Measurements from ENCODE around the gene GRIK3. TPM values are rescaled to one million over a fixed set of nuclear protein-coding genes. Genes with fewer than 3 reads are reported as not detected.

Gene GRIK3
- total and polyA plus RNA-seq, 2 experiments from 2014 or later = 0.31 to 2.9 TPM

DNA sequence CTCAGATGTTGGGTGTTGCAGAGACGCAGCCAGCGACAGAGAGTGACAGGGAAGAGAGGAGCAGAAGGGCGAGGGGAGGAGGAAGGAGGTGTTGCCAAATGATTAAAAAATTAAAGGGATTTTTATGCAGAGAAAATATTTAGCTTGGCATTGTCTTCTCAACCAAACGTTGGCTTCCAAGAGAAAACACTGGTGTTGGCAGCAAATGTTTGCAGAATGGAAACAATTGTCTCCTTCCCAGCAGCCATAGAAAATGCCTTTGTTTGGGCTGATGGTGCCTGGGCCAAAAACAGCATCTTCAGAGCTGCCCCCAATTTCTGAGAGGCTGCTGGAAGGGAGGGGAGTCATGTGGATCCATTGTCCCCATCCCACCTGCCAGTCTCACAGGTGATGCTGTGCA, 29.7 kb upstream of the GRIK3 start:
- no peaks in the 10 kb centered on the region for H3F3A ChIP-seq (replicated peaks; ENCODE audit: low read depth)
- peaks cover 6% of the 10 kb centered on the region for H3K4me1 Mint-ChIP-seq
- no peak for ATAC-seq
- H3K4me3 Mint-ChIP-seq = no peak overlapping the region
- no peaks in the 10 kb centered on the region for H3K4me1 ChIP-seq (ENCODE audit: insufficient read depth)
- H3K27me3 Mint-ChIP-seq (ENCODE audit: insufficient read depth, low read depth, poor library complexity) = peaks cover 17% of the 10 kb centered on the region
- H3K79me2 ChIP-seq (replicated peaks; ENCODE audit: insufficient read depth) = no peaks in the 10 kb centered on the region
- no peaks in the 10 kb centered on the region for H3K27me3 ChIP-seq (ENCODE audit: insufficient read depth)
- no peak overlapping the region for H3K4me3 ChIP-seq
- no peak for DNase-seq (ENCODE audit: low spot score)
- no peak overlapping the region for H3K4me2 ChIP-seq
- H2AFZ ChIP-seq = no peak overlapping the region
- H3K36me3 Mint-ChIP-seq (ENCODE audit: low read depth) = no peaks in the 10 kb centered on the region
- H3K9me2 ChIP-seq (ENCODE audit: insufficient read depth) = no peaks in the 10 kb centered on the region
- TF ChIP-seq, protein P1, sequence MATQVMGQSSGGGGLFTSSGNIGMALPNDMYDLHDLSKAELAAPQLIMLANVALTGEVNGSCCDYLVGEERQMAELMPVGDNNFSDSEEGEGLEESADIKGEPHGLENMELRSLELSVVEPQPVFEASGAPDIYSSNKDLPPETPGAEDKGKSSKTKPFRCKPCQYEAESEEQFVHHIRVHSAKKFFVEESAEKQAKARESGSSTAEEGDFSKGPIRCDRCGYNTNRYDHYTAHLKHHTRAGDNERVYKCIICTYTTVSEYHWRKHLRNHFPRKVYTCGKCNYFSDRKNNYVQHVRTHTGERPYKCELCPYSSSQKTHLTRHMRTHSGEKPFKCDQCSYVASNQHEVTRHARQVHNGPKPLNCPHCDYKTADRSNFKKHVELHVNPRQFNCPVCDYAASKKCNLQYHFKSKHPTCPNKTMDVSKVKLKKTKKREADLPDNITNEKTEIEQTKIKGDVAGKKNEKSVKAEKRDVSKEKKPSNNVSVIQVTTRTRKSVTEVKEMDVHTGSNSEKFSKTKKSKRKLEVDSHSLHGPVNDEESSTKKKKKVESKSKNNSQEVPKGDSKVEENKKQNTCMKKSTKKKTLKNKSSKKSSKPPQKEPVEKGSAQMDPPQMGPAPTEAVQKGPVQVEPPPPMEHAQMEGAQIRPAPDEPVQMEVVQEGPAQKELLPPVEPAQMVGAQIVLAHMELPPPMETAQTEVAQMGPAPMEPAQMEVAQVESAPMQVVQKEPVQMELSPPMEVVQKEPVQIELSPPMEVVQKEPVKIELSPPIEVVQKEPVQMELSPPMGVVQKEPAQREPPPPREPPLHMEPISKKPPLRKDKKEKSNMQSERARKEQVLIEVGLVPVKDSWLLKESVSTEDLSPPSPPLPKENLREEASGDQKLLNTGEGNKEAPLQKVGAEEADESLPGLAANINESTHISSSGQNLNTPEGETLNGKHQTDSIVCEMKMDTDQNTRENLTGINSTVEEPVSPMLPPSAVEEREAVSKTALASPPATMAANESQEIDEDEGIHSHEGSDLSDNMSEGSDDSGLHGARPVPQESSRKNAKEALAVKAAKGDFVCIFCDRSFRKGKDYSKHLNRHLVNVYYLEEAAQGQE (IDR thresholded peaks at IDR 0.05; ENCODE audit: unreplicated experiment) = no peak
- TF ChIP-seq EZH2 (IDR thresholded peaks at IDR 0.05; ENCODE audit: low read depth, unreplicated experiment) (no peak), CREB1 (CRISPR knock-in tag; IDR thresholded peaks at IDR 0.05; ENCODE audit: low read depth) (no peak), JUNB (IDR thresholded peaks at IDR 0.05; ENCODE audit: unreplicated experiment) (no peak), STAT1 (IDR thresholded peaks at IDR 0.05; ENCODE audit: unreplicated experiment) (no peak)
- no peak overlapping the region for H3K27ac Mint-ChIP-seq
- no peak overlapping the region for H3K27ac ChIP-seq (ENCODE audit: low read depth)
- no peaks in the 10 kb centered on the region for H3K9me3 Mint-ChIP-seq
- no peaks in the 10 kb centered on the region for H4K20me1 ChIP-seq (replicated peaks; ENCODE audit: insufficient read depth)
- H3K36me3 ChIP-seq (ENCODE audit: insufficient read depth) = no peaks in the 10 kb centered on the region

DNA sequence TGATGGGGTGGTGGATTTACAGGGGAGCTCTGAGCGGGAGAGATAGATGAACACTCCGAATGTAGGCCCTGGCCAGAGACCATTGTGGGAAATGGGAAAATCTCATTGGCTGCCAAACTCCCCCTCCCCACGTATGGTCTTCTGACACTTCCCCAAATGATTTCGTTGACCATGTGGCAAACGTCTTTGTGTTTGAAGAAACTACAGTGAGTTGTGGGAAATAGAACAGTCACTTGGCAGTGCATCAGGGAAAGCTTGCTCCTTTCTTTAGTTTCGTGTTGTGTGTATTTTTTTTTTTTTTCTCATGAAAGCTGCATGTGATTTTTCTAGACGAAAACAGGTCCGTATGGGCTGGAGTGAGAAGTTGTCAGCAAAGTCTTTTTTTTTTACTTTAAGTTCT, 25.0 kb upstream of the GRIK3 start:
- H3K79me2 ChIP-seq (replicated peaks; ENCODE audit: insufficient read depth) = no peaks in the 10 kb centered on the region
- H3K4me1 Mint-ChIP-seq = peaks cover 14% of the 10 kb centered on the region
- no peak overlapping the region for H3K27ac Mint-ChIP-seq
- no peaks in the 10 kb centered on the region for H3K36me3 Mint-ChIP-seq (ENCODE audit: low read depth)
- H3K4me3 ChIP-seq = no peak overlapping the region
- H3K4me2 ChIP-seq = no peak overlapping the region
- H3K27me3 ChIP-seq (ENCODE audit: insufficient read depth) = no peaks in the 10 kb centered on the region
- H3F3A ChIP-seq (replicated peaks; ENCODE audit: low read depth) = no peaks in the 10 kb centered on the region
- peaks cover 6% of the 10 kb centered on the region; the same call in 1 of the 2 replicates for H3K4me1 ChIP-seq (ENCODE audit: insufficient read depth)
- ATAC-seq = no peak
- no peak overlapping the region for H2AFZ ChIP-seq
- H3K36me3 ChIP-seq (ENCODE audit: insufficient read depth) = no peaks in the 10 kb centered on the region
- no peaks in the 10 kb centered on the region for H3K9me3 Mint-ChIP-seq
- no peaks in the 10 kb centered on the region for H3K9me2 ChIP-seq (ENCODE audit: insufficient read depth)
- DNase-seq (ENCODE audit: low spot score) = no peak
- H3K4me3 Mint-ChIP-seq = no peak overlapping the region
- no peak overlapping the region for H3K27ac ChIP-seq (ENCODE audit: low read depth)
- H4K20me1 ChIP-seq (replicated peaks; ENCODE audit: insufficient read depth) = no peaks in the 10 kb centered on the region
- H3K27me3 Mint-ChIP-seq (ENCODE audit: insufficient read depth, low read depth, poor library complexity) = peaks cover 10% of the 10 kb centered on the region
- no peak for TF ChIP-seq EZH2 (IDR thresholded peaks at IDR 0.05; ENCODE audit: low read depth, unreplicated experiment)
- TF ChIP-seq POLR2AphosphoS5 (IDR thresholded peaks at IDR 0.05; ENCODE audit: low read depth) = no peak
- TF ChIP-seq JUNB (IDR thresholded peaks at IDR 0.05; ENCODE audit: unreplicated experiment) = no peak
- no peak for TF ChIP-seq ZNF331 (CRISPR knock-in tag; IDR thresholded peaks at IDR 0.05; ENCODE audit: low read depth)
- TF ChIP-seq, protein P2, sequence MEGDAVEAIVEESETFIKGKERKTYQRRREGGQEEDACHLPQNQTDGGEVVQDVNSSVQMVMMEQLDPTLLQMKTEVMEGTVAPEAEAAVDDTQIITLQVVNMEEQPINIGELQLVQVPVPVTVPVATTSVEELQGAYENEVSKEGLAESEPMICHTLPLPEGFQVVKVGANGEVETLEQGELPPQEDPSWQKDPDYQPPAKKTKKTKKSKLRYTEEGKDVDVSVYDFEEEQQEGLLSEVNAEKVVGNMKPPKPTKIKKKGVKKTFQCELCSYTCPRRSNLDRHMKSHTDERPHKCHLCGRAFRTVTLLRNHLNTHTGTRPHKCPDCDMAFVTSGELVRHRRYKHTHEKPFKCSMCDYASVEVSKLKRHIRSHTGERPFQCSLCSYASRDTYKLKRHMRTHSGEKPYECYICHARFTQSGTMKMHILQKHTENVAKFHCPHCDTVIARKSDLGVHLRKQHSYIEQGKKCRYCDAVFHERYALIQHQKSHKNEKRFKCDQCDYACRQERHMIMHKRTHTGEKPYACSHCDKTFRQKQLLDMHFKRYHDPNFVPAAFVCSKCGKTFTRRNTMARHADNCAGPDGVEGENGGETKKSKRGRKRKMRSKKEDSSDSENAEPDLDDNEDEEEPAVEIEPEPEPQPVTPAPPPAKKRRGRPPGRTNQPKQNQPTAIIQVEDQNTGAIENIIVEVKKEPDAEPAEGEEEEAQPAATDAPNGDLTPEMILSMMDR (conservative IDR thresholded peaks at IDR 0.05; ENCODE audit: low read depth in 2 of 2) = no peak
- TF ChIP-seq, protein P3, sequence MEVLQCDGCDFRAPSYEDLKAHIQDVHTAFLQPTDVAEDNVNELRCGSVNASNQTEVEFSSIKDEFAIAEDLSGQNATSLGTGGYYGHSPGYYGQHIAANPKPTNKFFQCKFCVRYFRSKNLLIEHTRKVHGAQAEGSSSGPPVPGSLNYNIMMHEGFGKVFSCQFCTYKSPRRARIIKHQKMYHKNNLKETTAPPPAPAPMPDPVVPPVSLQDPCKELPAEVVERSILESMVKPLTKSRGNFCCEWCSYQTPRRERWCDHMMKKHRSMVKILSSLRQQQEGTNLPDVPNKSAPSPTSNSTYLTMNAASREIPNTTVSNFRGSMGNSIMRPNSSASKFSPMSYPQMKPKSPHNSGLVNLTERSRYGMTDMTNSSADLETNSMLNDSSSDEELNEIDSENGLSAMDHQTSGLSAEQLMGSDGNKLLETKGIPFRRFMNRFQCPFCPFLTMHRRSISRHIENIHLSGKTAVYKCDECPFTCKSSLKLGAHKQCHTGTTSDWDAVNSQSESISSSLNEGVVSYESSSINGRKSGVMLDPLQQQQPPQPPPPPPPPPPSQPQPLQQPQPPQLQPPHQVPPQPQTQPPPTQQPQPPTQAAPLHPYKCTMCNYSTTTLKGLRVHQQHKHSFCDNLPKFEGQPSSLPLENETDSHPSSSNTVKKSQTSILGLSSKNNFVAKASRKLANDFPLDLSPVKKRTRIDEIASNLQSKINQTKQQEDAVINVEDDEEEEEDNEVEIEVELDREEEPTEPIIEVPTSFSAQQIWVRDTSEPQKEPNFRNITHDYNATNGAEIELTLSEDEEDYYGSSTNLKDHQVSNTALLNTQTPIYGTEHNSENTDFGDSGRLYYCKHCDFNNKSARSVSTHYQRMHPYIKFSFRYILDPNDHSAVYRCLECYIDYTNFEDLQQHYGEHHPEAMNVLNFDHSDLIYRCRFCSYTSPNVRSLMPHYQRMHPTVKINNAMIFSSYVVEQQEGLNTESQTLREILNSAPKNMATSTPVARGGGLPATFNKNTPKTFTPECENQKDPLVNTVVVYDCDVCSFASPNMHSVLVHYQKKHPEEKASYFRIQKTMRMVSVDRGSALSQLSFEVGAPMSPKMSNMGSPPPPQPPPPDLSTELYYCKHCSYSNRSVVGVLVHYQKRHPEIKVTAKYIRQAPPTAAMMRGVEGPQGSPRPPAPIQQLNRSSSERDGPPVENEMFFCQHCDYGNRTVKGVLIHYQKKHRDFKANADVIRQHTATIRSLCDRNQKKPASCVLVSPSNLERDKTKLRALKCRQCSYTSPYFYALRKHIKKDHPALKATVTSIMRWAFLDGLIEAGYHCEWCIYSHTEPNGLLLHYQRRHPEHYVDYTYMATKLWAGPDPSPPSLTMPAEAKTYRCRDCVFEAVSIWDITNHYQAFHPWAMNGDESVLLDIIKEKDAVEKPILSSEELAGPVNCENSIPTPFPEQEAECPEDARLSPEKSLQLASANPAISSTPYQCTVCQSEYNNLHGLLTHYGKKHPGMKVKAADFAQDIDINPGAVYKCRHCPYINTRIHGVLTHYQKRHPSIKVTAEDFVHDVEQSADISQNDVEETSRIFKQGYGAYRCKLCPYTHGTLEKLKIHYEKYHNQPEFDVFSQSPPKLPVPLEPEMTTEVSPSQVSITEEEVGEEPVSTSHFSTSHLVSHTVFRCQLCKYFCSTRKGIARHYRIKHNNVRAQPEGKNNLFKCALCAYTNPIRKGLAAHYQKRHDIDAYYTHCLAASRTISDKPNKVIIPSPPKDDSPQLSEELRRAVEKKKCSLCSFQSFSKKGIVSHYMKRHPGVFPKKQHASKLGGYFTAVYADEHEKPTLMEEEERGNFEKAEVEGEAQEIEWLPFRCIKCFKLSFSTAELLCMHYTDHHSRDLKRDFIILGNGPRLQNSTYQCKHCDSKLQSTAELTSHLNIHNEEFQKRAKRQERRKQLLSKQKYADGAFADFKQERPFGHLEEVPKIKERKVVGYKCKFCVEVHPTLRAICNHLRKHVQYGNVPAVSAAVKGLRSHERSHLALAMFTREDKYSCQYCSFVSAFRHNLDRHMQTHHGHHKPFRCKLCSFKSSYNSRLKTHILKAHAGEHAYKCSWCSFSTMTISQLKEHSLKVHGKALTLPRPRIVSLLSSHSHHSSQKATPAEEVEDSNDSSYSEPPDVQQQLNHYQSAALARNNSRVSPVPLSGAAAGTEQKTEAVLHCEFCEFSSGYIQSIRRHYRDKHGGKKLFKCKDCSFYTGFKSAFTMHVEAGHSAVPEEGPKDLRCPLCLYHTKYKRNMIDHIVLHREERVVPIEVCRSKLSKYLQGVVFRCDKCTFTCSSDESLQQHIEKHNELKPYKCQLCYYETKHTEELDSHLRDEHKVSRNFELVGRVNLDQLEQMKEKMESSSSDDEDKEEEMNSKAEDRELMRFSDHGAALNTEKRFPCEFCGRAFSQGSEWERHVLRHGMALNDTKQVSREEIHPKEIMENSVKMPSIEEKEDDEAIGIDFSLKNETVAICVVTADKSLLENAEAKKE (CRISPR knock-in tag; IDR thresholded peaks at IDR 0.05) = no peak
- no peak for TF ChIP-seq CREB1 (CRISPR knock-in tag; IDR thresholded peaks at IDR 0.05; ENCODE audit: low read depth)
- TF ChIP-seq STAT1 (IDR thresholded peaks at IDR 0.05; ENCODE audit: unreplicated experiment) = no peak
- TF ChIP-seq NANOG (IDR thresholded peaks at IDR 0.05; ENCODE audit: borderline replicate concordance) = no peak
